Spleen (tissue), 11 donors: Measurements from ENCODE around the gene C1QTNF5. TPM values are rescaled to one million over a fixed set of nuclear protein-coding genes. Genes with fewer than 3 reads are reported as not detected.

ENCODE experiments used
- DNase-seq: peaks from one replicate; pipeline ENCODE4 v3.0.0-alpha.2; 2020
- H3K27ac ChIP-seq, 8 donors: fragments of 200-600 bp; sonication (generic) in 7 of 8; 1 replicate in 4 of 8; 2 replicates in 4 of 8; pipeline versions ENCODE4 v1.5.0 to v1.8.0; 2016 to 2021; ENCODE audit warnings: inconsistent platforms in 4 of 8, mild to moderate bottlenecking in 4 of 8, moderate library complexity in 1 of 8
- H3K27me3 ChIP-seq, 7 donors: fragments of 200-600 bp; sonication (generic) in 6 of 7; replicated peaks in 1 of 7; 1 replicate in 4 of 7; 2 replicates in 3 of 7; pipeline versions ENCODE4 v1.5.0 to v1.8.0; 2016 to 2021; ENCODE audit warnings: inconsistent platforms in 3 of 7, mild to moderate bottlenecking in 1 of 7
- H3K36me3 ChIP-seq, 6 donors: fragments of 200-600 bp; sonication (generic) in 5 of 6; 1 replicate in 4 of 6; 2 replicates in 2 of 6; pipeline versions ENCODE4 v1.5.0 to v1.8.0; 2016 to 2021; ENCODE audit warnings: inconsistent platforms in 2 of 6
- H3K4me1 ChIP-seq, 6 donors: fragments of 200-600 bp; sonication (generic) in 5 of 6; 1 replicate in 3 of 6; 2 replicates in 3 of 6; pipeline versions ENCODE4 v1.5.0 to v1.8.0; 2016 to 2021; ENCODE audit warnings: inconsistent platforms in 3 of 6
- H3K4me3 ChIP-seq, 8 donors: fragments of 200-600 bp; sonication (generic) in 7 of 8; 1 replicate in 4 of 8; 2 replicates in 4 of 8; pipeline versions ENCODE4 v1.5.0 to v1.8.0; 2016 to 2021; ENCODE audit warnings: inconsistent platforms in 4 of 8, mild to moderate bottlenecking in 4 of 8, moderate library complexity in 2 of 8
- H3K9me3 ChIP-seq, 8 donors: fragments of 200-600 bp; sonication (generic) in 7 of 8; 1 replicate in 4 of 8; 2 replicates in 4 of 8; pipeline versions ENCODE4 v1.5.0 to v1.8.0; 2016 to 2021; ENCODE audit warnings: inconsistent platforms in 4 of 8
- POLR2A ChIP-seq, 3 donors: fragments of 450-650 bp; IDR thresholded peaks; one replicate each; pipeline ENCODE4 v1.5.1; 2017; ENCODE audit warnings: antibody characterized with exemption in 3 of 3, mild to moderate bottlenecking in 1 of 3
- POLR2AphosphoS5 ChIP-seq, 3 donors: sonication (generic); formaldehyde crosslinking; IDR thresholded peaks; one replicate each; pipeline ENCODE4 v1.5.1; 2017; ENCODE audit warnings: antibody characterized with exemption in 3 of 3
- WGBS, 5 donors: extraction: QIAGEN DNeasy Blood & Tissue Kit in 3 of 5; methylation state at CpG; one replicate each; pipeline versions ENCODE4 v1.1.5 to v1.1.7; 2013 to 2018; 5-methylcytosine and 5-hydroxymethylcytosine counted together
- intact Hi-C: fragments of 100-400 bp; cut with DNase I; formaldehyde crosslinking; loops from one replicate; pipeline ENCODE4 v1.15.0; 2023; ENCODE audit warnings: low total_unique reads
- polyA plus RNA-seq, 3 donors: library from polyadenylated mRNA; stranded (reverse); fragments of 200-250 nt; gene quantifications; one replicate each; pipeline ENCODE4 v1.2.1, GENCODE V29; 2013
- total RNA-seq, 7 donors: library from RNA; depleted of rRNA in 3 of 7; stranded (reverse); fragments of >200 nt in 3 of 7; fragmentation: NEBNext Ultra II Directional in 4 of 7; extraction: Animal tissue kit (Norgen Biotek cat#: 25700) in 4 of 7; gene quantifications; one replicate each; pipeline versions ENCODE4 v1.1.0 to v1.2.1, GENCODE V29; 2016 to 2021
- TF ChIP-seq, protein P1 (sequence below), 11 experiments: fragments of 200-600 bp in 7 of 11; fragments of 450-650 bp in 4 of 11; sonication (generic) in 4 of 11; IDR thresholded peaks in 8 of 11; conservative IDR thresholded peaks in 3 of 11; 1 replicate in 7 of 11; 2 replicates in 4 of 11; pipeline versions ENCODE4 v1.4.0 to v1.8.0; 2016 to 2021; ENCODE audit warnings: antibody characterized with exemption in 11 of 11, inconsistent platforms in 4 of 11, mild to moderate bottlenecking in 1 of 11
- donor health status: healthy with polysubstance abuse.
- donor health status: DM: no; HTN: no; CAD: no; lungs with moderate emphysema.
- donor health status: DM: no; HTN: no; CAD: no.
- donor health status: Bipolar disorder and iron deficiency.
- donor health status: healthy.
- donor health status: DM: no; HTN: no; CAD: no.
- donor health status: DM: yes; HTN: yes; CAD: no.

The C1QTNF5 gene
- total and polyA plus RNA-seq, 10 donors: 10.3 to 55.0 (median 29.9) TPM

- H3K4me1 ChIP-seq: no peaks in the 10 kb centered on the region
- TF ChIP-seq, protein P1, sequence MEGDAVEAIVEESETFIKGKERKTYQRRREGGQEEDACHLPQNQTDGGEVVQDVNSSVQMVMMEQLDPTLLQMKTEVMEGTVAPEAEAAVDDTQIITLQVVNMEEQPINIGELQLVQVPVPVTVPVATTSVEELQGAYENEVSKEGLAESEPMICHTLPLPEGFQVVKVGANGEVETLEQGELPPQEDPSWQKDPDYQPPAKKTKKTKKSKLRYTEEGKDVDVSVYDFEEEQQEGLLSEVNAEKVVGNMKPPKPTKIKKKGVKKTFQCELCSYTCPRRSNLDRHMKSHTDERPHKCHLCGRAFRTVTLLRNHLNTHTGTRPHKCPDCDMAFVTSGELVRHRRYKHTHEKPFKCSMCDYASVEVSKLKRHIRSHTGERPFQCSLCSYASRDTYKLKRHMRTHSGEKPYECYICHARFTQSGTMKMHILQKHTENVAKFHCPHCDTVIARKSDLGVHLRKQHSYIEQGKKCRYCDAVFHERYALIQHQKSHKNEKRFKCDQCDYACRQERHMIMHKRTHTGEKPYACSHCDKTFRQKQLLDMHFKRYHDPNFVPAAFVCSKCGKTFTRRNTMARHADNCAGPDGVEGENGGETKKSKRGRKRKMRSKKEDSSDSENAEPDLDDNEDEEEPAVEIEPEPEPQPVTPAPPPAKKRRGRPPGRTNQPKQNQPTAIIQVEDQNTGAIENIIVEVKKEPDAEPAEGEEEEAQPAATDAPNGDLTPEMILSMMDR (IDR thresholded peaks at IDR 0.05 in 8 of 11, conservative IDR thresholded peaks at IDR 0.05 in 3 of 11): no peak
- no peak for TF ChIP-seq POLR2A (IDR thresholded peaks at IDR 0.05)
- TF ChIP-seq POLR2AphosphoS5 (IDR thresholded peaks at IDR 0.05): no peak
- H3K4me3 ChIP-seq: no peak overlapping the region
- H3K36me3 ChIP-seq: peaks cover 7 to 100% (median 80%) of the 10 kb centered on the region in 6 donors
- 78 to 92% (median 86%) methylated on average over 3 of the region's 3 CpGs for WGBS, 5 donors
- intact Hi-C loops: no loop called here
- no peaks in the 10 kb centered on the region for H3K27me3 ChIP-seq
- H3K9me3 ChIP-seq: no peaks in the 10 kb centered on the region
- no peak for DNase-seq
- H3K27ac ChIP-seq: peak overlapping the region in 1 of 8 donors; percentile 2
Measured at GRCh38 chr11:119300198-119300964, 40.3 kb downstream of the C1QTNF5 start.

GRCh38 chr11:119299416-119299815, 41.3 kb downstream of the C1QTNF5 start:
- Histone ChIP-seq H3K27me3 (no peaks in the 10 kb centered on the region), H3K4me1 (no peaks in the 10 kb centered on the region), H3K4me3 (no peak overlapping the region), H3K27ac (no peak overlapping the region), H3K9me3 (no peaks in the 10 kb centered on the region), H3K36me3 (peaks cover 7 to 100% (median 73%) of the 10 kb centered on the region in 6 donors)
- no peak for DNase-seq
- no peak for TF ChIP-seq POLR2A (IDR thresholded peaks at IDR 0.05)
- no peak for TF ChIP-seq POLR2AphosphoS5 (IDR thresholded peaks at IDR 0.05)
- TF ChIP-seq, protein P1 (IDR thresholded peaks at IDR 0.05 in 8 of 11, conservative IDR thresholded peaks at IDR 0.05 in 3 of 11): no peak
- intact Hi-C loops: no loop called here
- WGBS, 5 donors: 95 to 99% (median 97%) methylated on average over 9 of the region's 9 CpGs

GRCh38 chr11:119298726-119299125, 42.0 kb downstream of the C1QTNF5 start:
- no peak for TF ChIP-seq POLR2AphosphoS5 (IDR thresholded peaks at IDR 0.05)
- TF ChIP-seq, protein P1 (IDR thresholded peaks at IDR 0.05 in 8 of 11, conservative IDR thresholded peaks at IDR 0.05 in 3 of 11): no peak
- no peak for TF ChIP-seq POLR2A (IDR thresholded peaks at IDR 0.05)
- no peaks in the 10 kb centered on the region for H3K4me1 ChIP-seq
- no peak overlapping the region for H3K27ac ChIP-seq
- H3K9me3 ChIP-seq: no peaks in the 10 kb centered on the region
- H3K4me3 ChIP-seq: no peak overlapping the region
- H3K27me3 ChIP-seq: no peaks in the 10 kb centered on the region
- no peak for DNase-seq
- H3K36me3 ChIP-seq: peaks cover 7 to 100% (median 66%) of the 10 kb centered on the region in 6 donors
- intact Hi-C loops: no loop called here
- 94 to 97% (median 94%) methylated on average over 2 of the region's 2 CpGs for WGBS, 5 donors

- Histone ChIP-seq H3K4me1 (no peaks in the 10 kb centered on the region), H3K9me3 (no peaks in the 10 kb centered on the region), H3K27me3 (no peaks in the 10 kb centered on the region), H3K27ac (no peak overlapping the region), H3K4me3 (no peak overlapping the region), H3K36me3 (peaks cover 3 to 100% (median 59%) of the 10 kb centered on the region in 6 donors)
- 74 to 89% (median 85%) methylated on average over 3 of the region's 3 CpGs for WGBS, 5 donors
- intact Hi-C loops: no loop called here
- TF ChIP-seq POLR2A (IDR thresholded peaks at IDR 0.05): no peak
- DNase-seq: no peak
Measured at GRCh38 chr11:119297938-119298337, 42.7 kb downstream of the C1QTNF5 start.
